DMS153 (cell line): ENCODE measurements around the gene ARMC3.

ENCODE experiments used
- DNase-seq: peaks from one replicate; lab custom pipeline; 2025; lab: John Stamatoyannopoulos, UW

The ARMC3 gene

DNA sequence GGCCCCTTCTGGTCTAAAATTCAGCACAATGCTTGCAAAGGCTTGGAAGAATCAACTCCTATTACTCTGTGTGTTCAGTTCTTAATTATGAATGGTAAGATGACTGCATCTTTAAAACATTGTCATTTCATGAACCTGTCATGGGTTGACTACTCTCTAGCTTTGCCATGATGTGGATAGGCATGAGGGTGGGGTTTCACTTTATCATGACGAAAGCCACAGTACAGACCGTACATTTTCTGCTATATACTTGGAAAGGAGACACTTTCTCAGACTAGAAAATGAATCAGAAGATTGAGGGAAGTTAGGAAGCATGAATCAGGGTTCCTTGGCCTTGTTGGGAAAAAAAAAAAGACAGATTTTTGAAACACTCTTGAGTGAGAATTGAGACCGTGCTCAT, 147.8 kb downstream of the ARMC3 start:
- no peak for DNase-seq

DNA sequence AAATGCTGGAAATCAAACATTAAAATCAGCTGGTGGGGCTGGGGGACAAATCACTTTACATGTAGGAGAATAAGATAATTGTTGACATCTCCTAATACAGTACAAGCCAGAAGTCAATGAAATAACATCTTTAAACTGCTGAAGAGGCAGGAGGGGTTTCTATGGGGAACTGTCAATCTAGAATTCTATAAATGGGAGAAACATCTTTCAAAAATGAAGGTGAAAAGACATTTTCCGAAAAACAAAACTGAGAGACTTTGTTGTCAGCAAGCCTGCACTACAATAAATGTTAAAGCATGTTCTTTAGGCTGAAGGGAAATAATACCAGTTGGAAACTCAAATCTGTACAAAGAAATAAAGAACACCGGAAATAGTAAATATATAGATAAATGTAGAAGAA, 150.3 kb downstream of the ARMC3 start:
- no peak for DNase-seq

DNA sequence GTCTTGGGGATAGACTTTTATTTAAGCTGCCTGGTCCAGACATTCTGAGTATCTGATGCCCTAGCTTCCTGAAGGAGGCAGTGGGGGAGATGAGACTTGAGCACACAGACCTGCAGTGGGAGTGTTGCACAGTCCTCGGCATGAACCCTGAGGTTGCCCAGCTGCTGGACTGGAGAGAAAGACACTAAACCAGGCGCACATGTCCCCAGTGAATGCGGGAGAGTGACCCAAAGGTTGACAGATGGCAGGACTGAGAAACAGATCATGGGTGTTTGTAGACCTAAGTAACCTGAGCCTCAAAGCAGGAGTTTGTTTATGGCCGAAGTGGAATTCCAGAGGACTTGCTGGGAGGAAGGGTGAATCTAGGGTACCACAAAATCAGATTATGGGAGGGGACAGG, 151.8 kb downstream of the ARMC3 start:
- DNase-seq = no peak

DNA sequence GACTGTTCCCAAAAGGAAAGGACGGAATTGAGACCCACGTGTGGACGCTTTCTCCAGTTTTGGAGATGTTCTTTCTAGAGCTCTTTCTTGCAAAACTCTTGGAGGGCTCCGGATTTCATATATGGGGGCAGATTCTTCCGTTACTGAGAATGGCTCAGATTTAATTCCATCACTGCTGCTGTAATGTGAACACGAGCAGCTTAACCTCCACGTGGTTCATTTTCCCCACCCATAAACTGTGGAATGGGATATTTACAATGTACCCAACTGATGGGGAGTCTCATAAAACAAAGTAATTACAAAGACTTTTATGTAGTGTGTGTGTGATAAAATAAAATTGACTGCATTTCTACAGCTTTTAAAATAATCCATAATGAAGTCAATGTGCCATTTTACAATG, 152.4 kb downstream of the ARMC3 start:
- no peak for DNase-seq

DNA sequence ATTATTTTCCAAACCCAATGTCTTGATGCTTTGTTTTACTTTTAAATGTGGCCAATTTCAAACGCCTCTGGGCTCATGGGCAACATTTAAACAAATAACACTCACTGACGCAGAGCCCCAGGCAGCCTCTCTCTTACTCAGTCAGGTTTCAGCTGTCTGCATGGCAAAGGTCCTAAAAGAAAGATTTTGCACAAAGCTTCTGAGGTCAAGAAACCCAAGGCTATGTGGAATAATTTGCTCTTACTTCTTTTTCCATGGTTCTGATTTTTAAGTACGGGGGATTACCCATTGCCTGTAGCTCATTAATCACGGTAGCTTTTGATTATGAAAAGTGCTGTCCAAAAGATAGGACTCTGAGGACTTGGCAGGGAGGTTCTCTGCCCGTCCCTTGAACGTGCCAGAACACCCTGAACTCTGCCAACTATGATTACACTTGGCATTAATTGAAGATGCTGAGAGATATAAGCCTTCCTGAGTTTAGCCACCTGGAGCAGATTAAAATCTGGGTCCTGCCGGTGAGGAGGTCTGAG, 153.4 kb downstream of the ARMC3 start:
- no peak for DNase-seq

DNA sequence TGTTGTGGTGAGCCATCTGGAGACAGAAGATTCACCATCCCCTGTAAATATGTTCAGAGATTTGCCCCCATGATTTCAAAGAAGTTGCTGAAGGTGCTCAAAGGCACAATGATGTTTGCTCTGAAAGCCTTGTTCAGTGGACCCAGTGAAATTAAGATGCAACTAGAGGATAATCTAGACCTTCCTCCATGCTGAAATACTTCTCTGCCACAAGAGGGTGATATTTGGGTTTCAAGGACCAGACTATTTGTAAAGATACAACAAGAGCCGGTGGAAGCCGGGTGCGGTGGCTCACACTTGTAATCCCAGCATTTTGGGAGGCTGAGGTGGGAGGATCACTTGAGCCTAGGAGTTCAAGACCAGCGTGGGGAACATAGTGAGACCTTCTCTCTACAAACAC, 154.0 kb downstream of the ARMC3 start:
- DNase-seq = no peak
